HG03460 (cell line): ENCODE results near the gene BLOC1S3.

ENCODE experiments used
- ATAC-seq: cut with Tn5 transposase; IDR thresholded peaks from one replicate; pipeline ENCODE4 v1.9.1; 2021; ENCODE audit not compliant: unreplicated experiment

BLOC1S3 gene

GRCh38 chr19:45160870-45161737 lies 17.5 kb upstream of the BLOC1S3 start, which contains the start of gene NKPD1:
NKPD1 (minus strand) TSS chr19:45160982; CDS start chr19:45160150, 832 bp downstream.
- no peak for ATAC-seq

GRCh38 chr19:45161738-45162607 lies 16.6 kb upstream of the BLOC1S3 start:
- ATAC-seq = no peak

- no peak for ATAC-seq
Measured at GRCh38 chr19:45162608-45163143, 15.9 kb upstream of the BLOC1S3 start.

GRCh38 chr19:45163156-45163555 lies 15.4 kb upstream of the BLOC1S3 start:
- ATAC-seq = no peak

- ATAC-seq = peak; percentile 18
Measured at GRCh38 chr19:45163751-45164460, 14.7 kb upstream of the BLOC1S3 start.

- peak; percentile 64 for ATAC-seq
Measured at GRCh38 chr19:45164577-45165335, 13.8 kb upstream of the BLOC1S3 start.

- no peak for ATAC-seq
Measured at GRCh38 chr19:45166723-45167252, 11.8 kb upstream of the BLOC1S3 start.

- ATAC-seq = no peak
Measured at GRCh38 chr19:45168767-45169351, 9.7 kb upstream of the BLOC1S3 start.

- ATAC-seq = no peak
Measured at GRCh38 chr19:45169602-45170001, 9.0 kb upstream of the BLOC1S3 start.

- no peak for ATAC-seq
Measured at GRCh38 chr19:45170146-45171106, 8.2 kb upstream of the BLOC1S3 start.

GRCh38 chr19:45171211-45171623 lies 7.4 kb upstream of the BLOC1S3 start:
- ATAC-seq = no peak

- no peak for ATAC-seq
Measured at GRCh38 chr19:45172173-45172572, 6.4 kb upstream of the BLOC1S3 start.

GRCh38 chr19:45172611-45173208 lies 5.9 kb upstream of the BLOC1S3 start:
- ATAC-seq = no peak

GRCh38 chr19:45173816-45174215 lies 4.8 kb upstream of the BLOC1S3 start:
- ATAC-seq = no peak

- no peak for ATAC-seq
Measured at GRCh38 chr19:45175515-45176345, 2.9 kb upstream of the BLOC1S3 start.

- ATAC-seq = peak; percentile 1
Measured at GRCh38 chr19:45177817-45178261, 745 bp upstream of the BLOC1S3 start, which contains the start of gene TRAPPC6A. TRAPPC6A (minus strand) TSS chr19:45178237; CDS start chr19:45178218, 19 bp downstream.
